Chondrocyte (in vitro differentiated cells): ENCODE results near the gene TTBK1. TPM values are rescaled to one million over a fixed set of nuclear protein-coding genes. Genes with fewer than 3 reads are reported as not detected.

ENCODE experiments used
- DNase-seq: peaks from one replicate; pipeline ENCODE4 v3.0.0; 2021; ENCODE audit warnings: mixed read lengths, low spot score
- H3K27ac Mint-ChIP-seq: one replicate; pipeline ENCODE4 v1.8.0; 2021; ENCODE audit warnings: mild to moderate bottlenecking, moderate library complexity, mixed read lengths; ENCODE audit not compliant: unreplicated experiment
- H3K27me3 Mint-ChIP-seq: 2 replicates; pipeline ENCODE4 v1.8.0; 2021; ENCODE audit warnings: low read depth, mixed read lengths
- H3K36me3 Mint-ChIP-seq: 2 replicates; pipeline ENCODE4 v1.8.0; 2021; ENCODE audit warnings: low read depth, mixed read lengths
- H3K4me1 Mint-ChIP-seq: 2 replicates; pipeline ENCODE4 v1.8.0; 2021; ENCODE audit warnings: low read depth, mild to moderate bottlenecking, mixed read lengths
- H3K4me3 Mint-ChIP-seq: one replicate; pipeline ENCODE4 v1.8.0; 2021; ENCODE audit warnings: mild to moderate bottlenecking, moderate library complexity, mixed read lengths; ENCODE audit not compliant: unreplicated experiment
- H3K9me3 Mint-ChIP-seq: 2 replicates; pipeline ENCODE4 v1.8.0; 2021; ENCODE audit warnings: low read depth, mixed read lengths
- total RNA-seq: library from RNA; stranded (reverse); gene quantifications from 3 replicates; pipeline ENCODE4 v1.2.1, GENCODE V29; 2021
- TF ChIP-seq, protein P1 (sequence below): fragments of 200-600 bp; sonication (generic); IDR thresholded peaks from 2 replicates; pipeline ENCODE4 v1.5.0; 2021; ENCODE audit warnings: antibody characterized with exemption, mild to moderate bottlenecking, moderate library complexity

The TTBK1 gene
- total RNA-seq, 1 donor from 2014 or later, result 0.07 TPM

DNA sequence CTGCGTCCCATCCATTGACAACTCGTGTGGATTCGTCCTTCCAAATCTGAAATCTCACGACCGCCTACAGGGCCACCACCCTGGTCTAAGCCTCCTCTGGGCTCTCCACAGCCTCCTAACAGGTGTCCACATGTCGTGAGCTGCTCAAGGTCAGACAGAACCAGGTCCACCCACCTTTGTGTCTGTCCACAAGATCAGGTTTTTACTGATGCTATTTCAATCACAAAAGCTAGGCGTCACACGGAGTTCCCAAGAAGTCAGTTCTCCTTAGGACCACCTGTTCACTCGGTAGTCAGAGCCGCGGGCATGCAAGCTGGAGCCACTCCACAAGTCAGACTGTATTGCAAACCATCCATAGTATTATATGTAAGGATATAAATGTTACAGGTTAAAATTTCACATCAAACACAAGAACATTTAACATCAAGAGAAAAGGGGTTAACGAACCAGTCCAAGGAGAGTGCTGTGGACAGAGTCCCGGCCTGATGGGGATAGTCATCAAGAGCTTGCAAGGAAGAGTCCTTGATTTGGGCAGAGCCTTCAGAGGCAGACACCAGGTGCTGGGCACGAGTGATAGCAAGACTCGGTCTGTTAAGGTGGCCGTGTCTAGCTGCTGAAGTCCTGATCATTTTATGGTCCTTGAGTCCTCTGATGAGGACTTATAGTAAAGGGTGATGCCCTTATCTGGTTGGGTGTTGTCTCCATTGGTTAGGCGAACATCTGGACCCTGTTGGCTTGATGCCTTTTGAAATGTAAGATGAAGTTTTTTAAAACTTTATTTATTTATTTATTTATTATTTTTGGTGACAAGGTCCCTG, 13.3 kb upstream of the TTBK1 start:
- TF ChIP-seq, protein P1, sequence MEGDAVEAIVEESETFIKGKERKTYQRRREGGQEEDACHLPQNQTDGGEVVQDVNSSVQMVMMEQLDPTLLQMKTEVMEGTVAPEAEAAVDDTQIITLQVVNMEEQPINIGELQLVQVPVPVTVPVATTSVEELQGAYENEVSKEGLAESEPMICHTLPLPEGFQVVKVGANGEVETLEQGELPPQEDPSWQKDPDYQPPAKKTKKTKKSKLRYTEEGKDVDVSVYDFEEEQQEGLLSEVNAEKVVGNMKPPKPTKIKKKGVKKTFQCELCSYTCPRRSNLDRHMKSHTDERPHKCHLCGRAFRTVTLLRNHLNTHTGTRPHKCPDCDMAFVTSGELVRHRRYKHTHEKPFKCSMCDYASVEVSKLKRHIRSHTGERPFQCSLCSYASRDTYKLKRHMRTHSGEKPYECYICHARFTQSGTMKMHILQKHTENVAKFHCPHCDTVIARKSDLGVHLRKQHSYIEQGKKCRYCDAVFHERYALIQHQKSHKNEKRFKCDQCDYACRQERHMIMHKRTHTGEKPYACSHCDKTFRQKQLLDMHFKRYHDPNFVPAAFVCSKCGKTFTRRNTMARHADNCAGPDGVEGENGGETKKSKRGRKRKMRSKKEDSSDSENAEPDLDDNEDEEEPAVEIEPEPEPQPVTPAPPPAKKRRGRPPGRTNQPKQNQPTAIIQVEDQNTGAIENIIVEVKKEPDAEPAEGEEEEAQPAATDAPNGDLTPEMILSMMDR, result no peak
- H3K4me3 Mint-ChIP-seq, result peak overlapping the region; percentile 69
- H3K27ac Mint-ChIP-seq, result no peak overlapping the region
- peaks cover 12% of the 10 kb centered on the region for H3K4me1 Mint-ChIP-seq
- no peaks in the 10 kb centered on the region for H3K9me3 Mint-ChIP-seq
- H3K36me3 Mint-ChIP-seq, result no peaks in the 10 kb centered on the region
- H3K27me3 Mint-ChIP-seq, result peaks cover 15% of the 10 kb centered on the region
- DNase-seq, result peak; percentile 39

DNA sequence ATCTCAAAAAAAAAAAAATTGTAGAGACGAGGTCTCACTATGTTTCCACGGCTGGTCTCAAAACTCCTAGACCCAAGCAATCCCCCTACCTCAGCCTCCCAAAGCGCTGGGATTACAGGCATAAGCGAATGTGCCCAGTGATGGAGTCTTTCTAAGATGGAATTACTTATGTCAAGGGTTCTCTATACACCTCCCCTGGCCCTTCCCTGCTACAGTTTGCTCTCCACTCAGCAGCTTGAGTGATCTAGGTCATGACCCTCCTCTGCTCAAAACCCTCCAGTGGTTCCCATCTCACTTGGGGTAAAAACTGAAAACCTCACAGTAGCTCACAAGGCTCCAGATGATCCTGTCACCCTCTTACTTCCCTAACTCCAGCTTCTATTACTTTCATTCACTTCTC, 12.2 kb upstream of the TTBK1 start:
- no peaks in the 10 kb centered on the region for H3K9me3 Mint-ChIP-seq
- no peak overlapping the region for H3K27ac Mint-ChIP-seq

DNA sequence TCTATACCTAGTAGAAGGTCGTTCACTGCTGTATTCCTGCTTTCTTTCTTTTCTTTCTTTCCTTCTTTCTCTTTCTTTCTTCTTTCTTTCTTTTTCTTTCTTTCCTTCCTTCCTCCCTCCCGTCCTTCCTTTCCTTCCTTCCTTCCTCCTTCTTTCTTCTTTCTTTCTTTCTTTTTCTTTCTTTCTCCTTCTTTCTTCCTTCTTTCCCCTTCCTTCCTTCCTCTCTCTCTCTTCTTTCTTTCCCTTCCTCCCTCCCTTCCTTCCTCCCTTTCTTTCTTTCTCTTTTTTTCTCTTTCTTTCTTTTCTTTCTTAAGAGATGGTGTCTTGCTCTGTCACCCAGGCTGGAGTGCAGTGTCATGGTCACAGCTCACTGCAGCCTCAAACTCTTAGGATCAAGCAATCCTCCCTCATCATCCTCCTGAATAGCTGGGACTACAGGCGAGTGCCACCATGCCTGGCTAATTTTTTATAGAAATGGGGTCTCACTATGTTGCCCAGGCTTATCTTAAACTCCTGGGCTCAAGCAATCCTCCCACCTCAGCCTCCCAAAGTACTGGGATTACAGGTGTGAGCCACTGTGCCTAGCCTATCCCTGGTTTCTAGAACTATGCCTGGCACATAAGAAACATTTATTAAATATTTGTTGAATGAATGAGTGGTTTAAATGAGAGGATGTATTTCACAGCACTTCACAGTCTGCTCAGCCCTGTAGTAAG, 11.4 kb upstream of the TTBK1 start:
- H3K27ac Mint-ChIP-seq, result no peak overlapping the region
- no peaks in the 10 kb centered on the region for H3K36me3 Mint-ChIP-seq
- TF ChIP-seq, protein P1, result no peak
- peaks cover 12% of the 10 kb centered on the region for H3K4me1 Mint-ChIP-seq
- DNase-seq, result no peak
- H3K27me3 Mint-ChIP-seq, result peaks cover 20% of the 10 kb centered on the region
- no peak overlapping the region for H3K4me3 Mint-ChIP-seq
- H3K9me3 Mint-ChIP-seq, result no peaks in the 10 kb centered on the region

More for the DNA sequence above, 12.2 kb upstream of the TTBK1 start:
- Mint-ChIP-seq H3K36me3 (no peaks in the 10 kb centered on the region), H3K4me3 (no peak overlapping the region), H3K27me3 (peaks cover 15% of the 10 kb centered on the region), H3K4me1 (peaks cover 12% of the 10 kb centered on the region)
- TF ChIP-seq, protein P1, result no peak
- no peak for DNase-seq

DNA sequence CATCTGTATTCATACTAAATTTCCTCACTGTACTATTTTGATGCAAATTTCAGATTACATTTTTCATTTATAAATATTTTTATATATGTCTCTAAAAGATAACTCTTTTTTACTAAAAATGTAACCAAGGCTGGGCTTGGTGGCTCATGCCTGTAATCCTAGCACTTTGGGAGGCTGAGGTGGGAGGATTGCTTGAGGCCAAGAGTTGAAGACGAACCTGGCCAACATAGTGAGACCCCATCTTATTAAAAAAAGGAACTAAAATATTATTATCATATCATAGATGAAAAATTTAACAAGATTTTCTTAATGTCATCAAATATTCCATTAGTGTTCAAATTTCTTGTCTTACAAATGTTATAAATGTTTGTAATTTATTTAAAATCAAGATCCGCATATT, 7.4 kb upstream of the TTBK1 start:
- Mint-ChIP-seq H3K4me3 (no peak overlapping the region), H3K27ac (no peak overlapping the region), H3K9me3 (peaks cover 6% of the 10 kb centered on the region), H3K36me3 (peaks cover 7% of the 10 kb centered on the region), H3K4me1 (no peaks in the 10 kb centered on the region), H3K27me3 (peaks cover 45% of the 10 kb centered on the region)
- TF ChIP-seq, protein P1, result no peak
- no peak for DNase-seq

DNA sequence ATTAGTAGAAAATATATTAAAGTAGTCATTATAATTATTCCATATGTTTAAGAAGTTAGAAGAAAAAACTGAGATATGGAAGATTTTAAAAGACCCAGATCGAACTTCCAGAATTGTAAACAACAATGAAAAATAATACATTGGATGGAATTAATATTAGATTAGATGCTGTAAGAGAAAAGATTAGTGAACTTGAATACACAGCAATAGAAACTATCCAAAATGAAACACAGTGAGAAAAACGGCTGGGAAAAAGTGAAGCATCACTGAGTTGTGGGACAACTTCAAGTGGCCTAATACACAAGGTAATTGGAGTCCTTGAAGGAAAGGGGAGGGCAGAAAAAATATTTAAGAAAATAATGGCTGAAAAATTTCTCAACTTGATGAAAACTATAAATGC, 4.2 kb upstream of the TTBK1 start:
- no peak for DNase-seq
- H3K9me3 Mint-ChIP-seq, result peaks cover 6% of the 10 kb centered on the region
- no peaks in the 10 kb centered on the region for H3K4me1 Mint-ChIP-seq
- H3K36me3 Mint-ChIP-seq, result peaks cover 9% of the 10 kb centered on the region
- H3K27me3 Mint-ChIP-seq, result peaks cover 45% of the 10 kb centered on the region
- TF ChIP-seq, protein P1, result no peak
- H3K4me3 Mint-ChIP-seq, result no peak overlapping the region
- no peak overlapping the region for H3K27ac Mint-ChIP-seq
